NCI-H128 (cell line): ENCODE measurements around the gene DPYD.

Experiments used
- DNase-seq: peaks from one replicate; lab custom pipeline; 2025; ENCODE audit not compliant: unreplicated experiment; lab: John Stamatoyannopoulos, UW

The DPYD gene

GRCh38 chr1:97069312-97069711, 851.5 kb downstream of the DPYD start:
- DNase-seq = no peak

- no peak for DNase-seq
These were observed 854.0 kb downstream of the DPYD start for GRCh38 chr1:97066860-97067259.

GRCh38 chr1:97063532-97063931, 857.3 kb downstream of the DPYD start:
- DNase-seq = no peak

- DNase-seq = no peak
These were observed 859.2 kb downstream of the DPYD start for GRCh38 chr1:97061604-97062003.

GRCh38 chr1:97056386-97056785, 864.4 kb downstream of the DPYD start:
- no peak for DNase-seq

- DNase-seq = no peak
These were observed 867.6 kb downstream of the DPYD start for GRCh38 chr1:97053268-97053667.

GRCh38 chr1:97051823-97052222, 869.0 kb downstream of the DPYD start:
- no peak for DNase-seq

GRCh38 chr1:97050506-97050905, 870.3 kb downstream of the DPYD start:
- no peak for DNase-seq

- no peak for DNase-seq
These were observed 873.4 kb downstream of the DPYD start for GRCh38 chr1:97047421-97047793.

- no peak for DNase-seq
These were observed 873.9 kb downstream of the DPYD start for GRCh38 chr1:97046765-97047420.

GRCh38 chr1:97044159-97044760, 876.6 kb downstream of the DPYD start:
- DNase-seq = no peak

- no peak for DNase-seq
These were observed 878.3 kb downstream of the DPYD start for GRCh38 chr1:97042551-97042950.

GRCh38 chr1:97041026-97041425, 879.8 kb downstream of the DPYD start:
- DNase-seq = no peak

- no peak for DNase-seq
These were observed 882.4 kb downstream of the DPYD start for GRCh38 chr1:97038410-97038809.

GRCh38 chr1:97034651-97035050, 886.2 kb downstream of the DPYD start:
- DNase-seq = no peak

GRCh38 chr1:97033949-97034348, 886.9 kb downstream of the DPYD start:
- DNase-seq = no peak
